ENCODE measurements around the gene VPREB3.

VPREB3 gene

DNA sequence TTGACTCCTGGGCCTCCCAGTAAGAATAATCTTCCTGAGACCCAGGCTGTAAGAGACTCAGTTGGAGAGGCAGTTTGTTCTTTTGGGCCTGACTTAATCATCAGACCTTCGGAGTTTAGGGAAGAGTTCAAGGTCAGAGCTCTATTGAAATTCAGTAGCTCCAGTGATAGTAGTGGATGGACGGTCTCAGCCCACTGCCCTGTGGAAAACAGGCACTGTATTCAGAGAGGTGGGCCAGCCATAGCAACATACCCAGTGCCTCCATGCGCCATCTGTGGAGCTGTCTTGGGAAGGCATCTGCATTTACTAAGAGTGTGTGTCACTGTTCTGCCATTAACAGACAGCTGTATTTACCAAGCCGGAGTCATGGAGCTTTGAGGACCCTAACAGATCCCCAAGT is 35.4 kb upstream of the VPREB3 start:
- Histone ChIP-seq H3K4me1 (ENCODE audit: control insufficient read depth, low read depth, low read length) (peaks cover 11% of the 10 kb centered on the region), H3K36me3 (ENCODE audit: control insufficient read depth, low read depth, low read length) (peaks cover 41% of the 10 kb centered on the region), H3K27me3 (ENCODE audit: control insufficient read depth, insufficient read depth, low read length) (no peaks in the 10 kb centered on the region), H3K9me3 (ENCODE audit: control insufficient read depth, low read depth, low read length) (no peaks in the 10 kb centered on the region), H3K27ac (ENCODE audit: low read length) (no peak overlapping the region), H3K4me3 (ENCODE audit: low read length) (no peak overlapping the region), H3K9ac (ENCODE audit: low read length) (no peak overlapping the region)

DNA sequence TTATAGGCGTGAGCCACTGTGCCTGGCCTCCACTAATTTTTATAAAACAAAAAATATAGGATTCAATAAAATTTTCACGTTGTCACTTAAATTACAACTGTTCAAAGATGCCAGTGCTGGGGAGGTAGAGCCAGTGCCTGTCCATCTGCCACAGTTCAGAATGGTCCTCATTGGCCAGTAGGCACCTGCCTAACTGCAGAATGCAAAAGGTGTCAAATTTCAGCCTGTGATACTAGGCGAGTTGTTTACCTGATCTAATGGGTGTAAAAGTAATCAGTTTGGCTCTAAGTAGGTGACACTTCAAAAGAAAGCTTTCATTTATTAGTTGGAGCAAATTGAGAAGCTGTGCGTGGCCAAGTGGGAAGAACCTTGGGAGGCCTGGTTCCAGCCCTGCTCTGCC is 34.9 kb upstream of the VPREB3 start:
- H3K4me3 ChIP-seq (ENCODE audit: low read length) = no peak overlapping the region
- H3K9me3 ChIP-seq (ENCODE audit: control insufficient read depth, low read depth, low read length) = no peaks in the 10 kb centered on the region
- H3K27me3 ChIP-seq (ENCODE audit: control insufficient read depth, insufficient read depth, low read length) = no peaks in the 10 kb centered on the region
- peaks cover 11% of the 10 kb centered on the region for H3K4me1 ChIP-seq (ENCODE audit: control insufficient read depth, low read depth, low read length)
- H3K27ac ChIP-seq (ENCODE audit: low read length) = no peak overlapping the region
- peaks cover 36% of the 10 kb centered on the region for H3K36me3 ChIP-seq (ENCODE audit: control insufficient read depth, low read depth, low read length)
- H3K9ac ChIP-seq (ENCODE audit: low read length) = no peak overlapping the region

GRCh38 chr22:23787910-23788309 is 33.7 kb upstream of the VPREB3 start:
- H3K9me3 ChIP-seq (ENCODE audit: control insufficient read depth, low read depth, low read length) = no peaks in the 10 kb centered on the region
- H3K36me3 ChIP-seq (ENCODE audit: control insufficient read depth, low read depth, low read length) = peaks cover 26% of the 10 kb centered on the region
- peaks cover 11% of the 10 kb centered on the region for H3K4me1 ChIP-seq (ENCODE audit: control insufficient read depth, low read depth, low read length)
- H3K27ac ChIP-seq (ENCODE audit: low read length) = no peak overlapping the region
- H3K4me3 ChIP-seq (ENCODE audit: low read length) = peak overlapping the region; percentile 97
- H3K27me3 ChIP-seq (ENCODE audit: control insufficient read depth, insufficient read depth, low read length) = no peaks in the 10 kb centered on the region
- H3K9ac ChIP-seq (ENCODE audit: low read length) = peak overlapping the region; percentile 96

GRCh38 chr22:23787600-23787896 is 33.3 kb upstream of the VPREB3 start:
- H3K4me1 ChIP-seq (ENCODE audit: control insufficient read depth, low read depth, low read length) = peaks cover 11% of the 10 kb centered on the region
- no peaks in the 10 kb centered on the region for H3K27me3 ChIP-seq (ENCODE audit: control insufficient read depth, insufficient read depth, low read length)
- peaks cover 22% of the 10 kb centered on the region for H3K36me3 ChIP-seq (ENCODE audit: control insufficient read depth, low read depth, low read length)
- H3K27ac ChIP-seq (ENCODE audit: low read length) = no peak overlapping the region
- H3K4me3 ChIP-seq (ENCODE audit: low read length) = peak overlapping the region; percentile 97
- peak overlapping the region; percentile 96 for H3K9ac ChIP-seq (ENCODE audit: low read length)
- H3K9me3 ChIP-seq (ENCODE audit: control insufficient read depth, low read depth, low read length) = no peaks in the 10 kb centered on the region

GRCh38 chr22:23786752-23787599 is 32.8 kb upstream of the VPREB3 start, which contains the start of gene SMARCB1:
Gene SMARCB1, plus strand, starts transcription at chr22:23786966. Its CDS starts 204 bp downstream, at chr22:23787170.
- peak within 1 kb of the TSS; percentile 97 for H3K4me3 ChIP-seq (ENCODE audit: low read length)
- no peaks in the 10 kb centered on the region for H3K27me3 ChIP-seq (ENCODE audit: control insufficient read depth, insufficient read depth, low read length)
- H3K9ac ChIP-seq (ENCODE audit: low read length) = peak within 1 kb of the TSS; percentile 96
- H3K36me3 ChIP-seq (ENCODE audit: control insufficient read depth, low read depth, low read length) = peaks cover 17% of the 10 kb centered on the region
- H3K27ac ChIP-seq (ENCODE audit: low read length) = peak within 1 kb of the TSS; percentile 89
- H3K4me1 ChIP-seq (ENCODE audit: control insufficient read depth, low read depth, low read length) = peaks cover 11% of the 10 kb centered on the region
- no peaks in the 10 kb centered on the region for H3K9me3 ChIP-seq (ENCODE audit: control insufficient read depth, low read depth, low read length)

DNA sequence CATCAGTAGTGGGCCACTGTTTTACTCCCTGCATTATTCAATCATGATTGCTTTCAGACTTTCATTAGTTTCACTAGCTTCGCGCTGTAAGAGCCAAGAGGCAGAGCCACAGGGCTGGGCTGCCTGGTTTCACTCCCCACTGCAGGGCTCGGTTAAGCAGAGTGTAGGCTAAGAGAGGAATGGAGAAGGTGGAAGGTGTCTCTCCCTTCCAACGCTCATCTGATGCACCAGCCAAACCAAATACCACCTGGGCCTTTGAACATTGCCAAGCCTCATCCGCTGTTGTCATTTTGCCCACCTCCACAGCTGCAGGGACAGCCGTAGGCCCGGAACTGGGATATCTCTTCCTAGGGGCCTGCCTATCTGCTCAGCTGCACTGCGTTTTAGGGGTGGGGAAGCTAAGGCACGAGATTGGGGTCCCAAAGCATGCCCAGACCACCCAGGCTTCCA is 32.1 kb upstream of the VPREB3 start:
- Histone ChIP-seq H3K4me3 (ENCODE audit: low read length) (peak overlapping the region; percentile 97), H3K36me3 (ENCODE audit: control insufficient read depth, low read depth, low read length) (peaks cover 10% of the 10 kb centered on the region), H3K9ac (ENCODE audit: low read length) (peak overlapping the region; percentile 96), H3K27ac (ENCODE audit: low read length) (peak overlapping the region; percentile 75), H3K9me3 (ENCODE audit: control insufficient read depth, low read depth, low read length) (no peaks in the 10 kb centered on the region), H3K4me1 (ENCODE audit: control insufficient read depth, low read depth, low read length) (peaks cover 11% of the 10 kb centered on the region), H3K27me3 (ENCODE audit: control insufficient read depth, insufficient read depth, low read length) (no peaks in the 10 kb centered on the region)

DNA sequence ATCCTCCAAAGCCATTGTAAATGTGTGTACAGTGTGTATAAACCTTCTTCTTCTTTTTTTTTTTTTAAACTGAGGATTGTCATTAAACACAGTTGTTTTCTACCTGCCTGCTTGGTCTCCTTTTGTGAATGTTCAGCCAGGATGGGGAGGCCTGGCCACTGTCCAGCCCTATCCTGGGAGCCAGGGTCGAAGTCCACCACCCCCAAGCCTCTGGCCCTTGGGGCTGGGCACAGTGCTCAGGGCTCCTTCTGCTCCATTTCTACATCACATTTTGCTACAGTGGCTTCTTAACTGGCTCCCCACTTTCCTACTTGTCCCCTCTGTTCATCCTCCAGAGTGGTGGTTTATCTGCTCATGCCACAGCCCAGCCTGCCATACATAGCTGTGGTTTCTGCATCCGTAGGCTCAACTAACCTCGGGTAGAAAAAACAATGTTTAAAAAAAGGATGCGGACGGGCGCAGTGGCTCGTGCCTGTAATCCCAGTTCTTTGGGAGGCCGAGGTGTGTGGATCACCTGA is 30.0 kb upstream of the VPREB3 start:
- no peak overlapping the region for H3K4me3 ChIP-seq (ENCODE audit: low read length)
- no peak overlapping the region for H3K27ac ChIP-seq (ENCODE audit: low read length)
- H3K4me1 ChIP-seq (ENCODE audit: control insufficient read depth, low read depth, low read length) = peaks cover 11% of the 10 kb centered on the region
- no peaks in the 10 kb centered on the region for H3K9me3 ChIP-seq (ENCODE audit: control insufficient read depth, low read depth, low read length)
- no peaks in the 10 kb centered on the region for H3K36me3 ChIP-seq (ENCODE audit: control insufficient read depth, low read depth, low read length)
- H3K27me3 ChIP-seq (ENCODE audit: control insufficient read depth, insufficient read depth, low read length) = no peaks in the 10 kb centered on the region
- H3K9ac ChIP-seq (ENCODE audit: low read length) = no peak overlapping the region

DNA sequence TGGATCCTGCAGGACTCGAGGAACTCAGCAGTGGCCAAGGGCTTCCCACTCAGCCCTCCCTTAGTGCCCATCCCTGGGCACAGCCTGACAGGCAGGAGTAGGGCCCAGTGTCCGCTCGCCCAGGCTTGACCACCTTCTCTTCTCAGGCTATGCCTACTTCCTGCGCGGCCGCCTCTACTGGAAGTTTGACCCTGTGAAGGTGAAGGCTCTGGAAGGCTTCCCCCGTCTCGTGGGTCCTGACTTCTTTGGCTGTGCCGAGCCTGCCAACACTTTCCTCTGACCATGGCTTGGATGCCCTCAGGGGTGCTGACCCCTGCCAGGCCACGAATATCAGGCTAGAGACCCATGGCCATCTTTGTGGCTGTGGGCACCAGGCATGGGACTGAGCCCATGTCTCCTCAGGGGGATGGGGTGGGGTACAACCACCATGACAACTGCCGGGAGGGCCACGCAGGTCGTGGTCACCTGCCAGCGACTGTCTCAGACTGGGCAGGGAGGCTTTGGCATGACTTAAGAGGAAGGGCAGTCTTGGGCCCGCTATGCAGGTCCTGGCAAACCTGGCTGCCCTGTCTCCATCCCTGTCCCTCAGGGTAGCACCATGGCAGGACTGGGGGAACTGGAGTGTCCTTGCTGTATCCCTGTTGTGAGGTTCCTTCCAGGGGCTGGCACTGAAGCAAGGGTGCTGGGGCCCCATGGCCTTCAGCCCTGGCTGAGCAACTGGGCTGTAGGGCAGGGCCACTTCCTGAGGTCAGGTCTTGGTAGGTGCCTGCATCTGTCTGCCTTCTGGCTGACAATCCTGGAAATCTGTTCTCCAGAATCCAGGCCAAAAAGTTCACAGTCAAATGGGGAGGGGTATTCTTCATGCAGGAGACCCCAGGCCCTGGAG is 29.3 kb upstream of the VPREB3 start:
- Histone ChIP-seq H3K4me1 (ENCODE audit: control insufficient read depth, low read depth, low read length) (peaks cover 8% of the 10 kb centered on the region), H3K4me3 (ENCODE audit: low read length) (no peak overlapping the region), H3K27me3 (ENCODE audit: control insufficient read depth, insufficient read depth, low read length) (no peaks in the 10 kb centered on the region), H3K27ac (ENCODE audit: low read length) (no peak overlapping the region), H3K9me3 (ENCODE audit: control insufficient read depth, low read depth, low read length) (no peaks in the 10 kb centered on the region), H3K9ac (ENCODE audit: low read length) (no peak overlapping the region), H3K36me3 (ENCODE audit: control insufficient read depth, low read depth, low read length) (no peaks in the 10 kb centered on the region)

DNA sequence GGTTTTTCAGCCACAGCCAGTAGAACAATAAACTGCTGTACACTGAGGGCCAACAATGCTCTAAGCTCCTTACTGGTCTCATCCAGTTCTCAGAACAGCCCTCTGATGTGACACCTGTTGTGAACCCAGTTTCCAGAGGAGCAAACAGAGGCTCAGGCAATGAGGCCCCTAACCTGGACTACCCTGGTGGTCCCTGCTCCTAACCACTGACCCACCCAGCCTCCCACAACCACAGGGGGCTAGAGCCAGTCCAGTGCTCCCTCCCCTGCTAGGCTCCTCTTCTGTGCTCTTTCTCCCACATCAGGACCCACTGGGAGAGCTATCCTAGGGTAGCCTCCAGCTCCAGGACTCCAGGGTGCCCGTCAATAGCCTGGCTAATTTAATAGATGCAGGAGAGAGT is 28.5 kb upstream of the VPREB3 start:
- H3K9ac ChIP-seq (ENCODE audit: low read length) = no peak overlapping the region
- no peaks in the 10 kb centered on the region for H3K9me3 ChIP-seq (ENCODE audit: control insufficient read depth, low read depth, low read length)
- no peak overlapping the region for H3K27ac ChIP-seq (ENCODE audit: low read length)
- no peaks in the 10 kb centered on the region for H3K27me3 ChIP-seq (ENCODE audit: control insufficient read depth, insufficient read depth, low read length)
- H3K36me3 ChIP-seq (ENCODE audit: control insufficient read depth, low read depth, low read length) = no peaks in the 10 kb centered on the region
- no peak overlapping the region for H3K4me3 ChIP-seq (ENCODE audit: low read length)
- H3K4me1 ChIP-seq (ENCODE audit: control insufficient read depth, low read depth, low read length) = peaks cover 5% of the 10 kb centered on the region

DNA sequence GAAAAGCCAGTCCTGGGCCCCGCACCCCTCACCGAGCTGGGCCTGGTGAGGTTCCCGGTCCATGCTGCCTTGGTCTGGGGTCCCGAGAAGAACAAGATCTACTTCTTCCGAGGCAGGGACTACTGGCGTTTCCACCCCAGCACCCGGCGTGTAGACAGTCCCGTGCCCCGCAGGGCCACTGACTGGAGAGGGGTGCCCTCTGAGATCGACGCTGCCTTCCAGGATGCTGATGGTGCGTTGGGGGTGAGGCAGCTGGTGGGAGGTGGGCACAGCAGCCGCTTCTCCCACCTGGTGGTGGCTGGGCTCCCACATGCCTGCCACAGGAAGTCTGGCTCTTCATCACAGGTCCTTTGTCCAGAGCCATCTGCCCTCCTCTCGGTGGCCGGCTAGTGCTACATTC is 28.0 kb upstream of the VPREB3 start:
- no peaks in the 10 kb centered on the region for H3K27me3 ChIP-seq (ENCODE audit: control insufficient read depth, insufficient read depth, low read length)
- H3K36me3 ChIP-seq (ENCODE audit: control insufficient read depth, low read depth, low read length) = no peaks in the 10 kb centered on the region
- H3K4me3 ChIP-seq (ENCODE audit: low read length) = no peak overlapping the region
- H3K9me3 ChIP-seq (ENCODE audit: control insufficient read depth, low read depth, low read length) = no peaks in the 10 kb centered on the region
- no peak overlapping the region for H3K9ac ChIP-seq (ENCODE audit: low read length)
- peaks cover 5% of the 10 kb centered on the region for H3K4me1 ChIP-seq (ENCODE audit: control insufficient read depth, low read depth, low read length)
- H3K27ac ChIP-seq (ENCODE audit: low read length) = no peak overlapping the region

DNA sequence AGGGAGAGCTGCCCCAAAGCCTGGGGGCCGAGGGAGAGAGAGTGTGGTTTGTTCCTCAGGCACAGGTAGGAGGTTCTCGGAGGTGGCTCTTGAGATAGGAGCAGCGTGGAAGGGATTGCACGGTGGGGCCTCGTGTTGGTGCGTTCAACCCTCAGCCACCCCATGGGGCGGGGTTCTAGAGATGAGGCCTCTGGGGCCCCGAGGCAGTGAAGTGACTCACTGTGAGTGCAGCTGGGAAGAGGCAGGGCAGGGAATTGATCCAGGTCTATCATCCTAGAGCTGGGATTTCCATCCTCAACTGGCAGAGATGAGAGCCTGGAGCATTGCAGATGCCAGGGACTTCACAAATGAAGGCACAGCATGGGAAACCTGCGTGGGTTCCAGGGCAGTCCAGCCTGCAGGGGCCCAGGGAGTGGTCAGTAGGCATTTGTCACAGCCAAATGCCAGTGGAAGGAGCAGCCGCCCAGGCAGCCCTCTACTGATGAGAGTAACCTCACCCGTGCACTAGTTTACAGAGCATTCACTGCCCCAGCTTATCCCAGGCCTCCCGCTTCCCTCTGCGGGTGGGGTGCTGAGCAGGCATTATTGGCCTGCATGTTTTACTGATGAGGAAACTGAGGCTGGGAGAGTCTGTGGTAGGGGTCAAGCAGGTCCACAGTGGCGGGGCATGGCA is 27.4 kb upstream of the VPREB3 start:
- no peak overlapping the region for H3K27ac ChIP-seq (ENCODE audit: low read length)
- no peaks in the 10 kb centered on the region for H3K36me3 ChIP-seq (ENCODE audit: control insufficient read depth, low read depth, low read length)
- H3K27me3 ChIP-seq (ENCODE audit: control insufficient read depth, insufficient read depth, low read length) = no peaks in the 10 kb centered on the region
- peaks cover 4% of the 10 kb centered on the region for H3K4me1 ChIP-seq (ENCODE audit: control insufficient read depth, low read depth, low read length)
- no peaks in the 10 kb centered on the region for H3K9me3 ChIP-seq (ENCODE audit: control insufficient read depth, low read depth, low read length)
- no peak overlapping the region for H3K4me3 ChIP-seq (ENCODE audit: low read length)
- H3K9ac ChIP-seq (ENCODE audit: low read length) = no peak overlapping the region
